GM12878 (cell line): ENCODE measurements around the gene ITGB1BP2.
"Not testable (repeated sequence)": the region's sequence is repeated elsewhere in the genome, so short reads cannot be mapped to it uniquely, and the experiment has no call there.

Experiments used
- SP1 ChIP-seq: IDR thresholded peaks from one replicate; pipeline ENCODE4 v1.6.1; 2011; ENCODE audit warnings: low read depth, low read length
- TF ChIP-seq, protein P1 (sequence below): IDR thresholded peaks from 2 replicates; pipeline ENCODE4 v1.6.1; 2012; ENCODE audit warnings: low read depth, low read length, improper control_type of control experiment
- TF ChIP-seq, protein P2 (sequence below): IDR thresholded peaks from 2 replicates; pipeline ENCODE4 v1.6.1; 2012; ENCODE audit warnings: low read length, inconsistent platforms
- TF ChIP-seq, protein P3 (sequence below): fragments of 450-650 bp; IDR thresholded peaks from 2 replicates; pipeline ENCODE4 v1.6.1; 2017; ENCODE audit warnings: mild to moderate bottlenecking

GRCh38 chrX:71349151-71349665 is 47.7 kb downstream of the ITGB1BP2 start:
- TF ChIP-seq, protein P1, sequence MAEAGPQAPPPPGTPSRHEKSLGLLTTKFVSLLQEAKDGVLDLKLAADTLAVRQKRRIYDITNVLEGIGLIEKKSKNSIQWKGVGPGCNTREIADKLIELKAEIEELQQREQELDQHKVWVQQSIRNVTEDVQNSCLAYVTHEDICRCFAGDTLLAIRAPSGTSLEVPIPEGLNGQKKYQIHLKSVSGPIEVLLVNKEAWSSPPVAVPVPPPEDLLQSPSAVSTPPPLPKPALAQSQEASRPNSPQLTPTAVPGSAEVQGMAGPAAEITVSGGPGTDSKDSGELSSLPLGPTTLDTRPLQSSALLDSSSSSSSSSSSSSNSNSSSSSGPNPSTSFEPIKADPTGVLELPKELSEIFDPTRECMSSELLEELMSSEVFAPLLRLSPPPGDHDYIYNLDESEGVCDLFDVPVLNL: not testable (repeated sequence)
- TF ChIP-seq SP1: not testable (repeated sequence)
- TF ChIP-seq, protein P2, sequence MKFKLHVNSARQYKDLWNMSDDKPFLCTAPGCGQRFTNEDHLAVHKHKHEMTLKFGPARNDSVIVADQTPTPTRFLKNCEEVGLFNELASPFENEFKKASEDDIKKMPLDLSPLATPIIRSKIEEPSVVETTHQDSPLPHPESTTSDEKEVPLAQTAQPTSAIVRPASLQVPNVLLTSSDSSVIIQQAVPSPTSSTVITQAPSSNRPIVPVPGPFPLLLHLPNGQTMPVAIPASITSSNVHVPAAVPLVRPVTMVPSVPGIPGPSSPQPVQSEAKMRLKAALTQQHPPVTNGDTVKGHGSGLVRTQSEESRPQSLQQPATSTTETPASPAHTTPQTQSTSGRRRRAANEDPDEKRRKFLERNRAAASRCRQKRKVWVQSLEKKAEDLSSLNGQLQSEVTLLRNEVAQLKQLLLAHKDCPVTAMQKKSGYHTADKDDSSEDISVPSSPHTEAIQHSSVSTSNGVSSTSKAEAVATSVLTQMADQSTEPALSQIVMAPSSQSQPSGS: not testable (repeated sequence)
- TF ChIP-seq, protein P3, sequence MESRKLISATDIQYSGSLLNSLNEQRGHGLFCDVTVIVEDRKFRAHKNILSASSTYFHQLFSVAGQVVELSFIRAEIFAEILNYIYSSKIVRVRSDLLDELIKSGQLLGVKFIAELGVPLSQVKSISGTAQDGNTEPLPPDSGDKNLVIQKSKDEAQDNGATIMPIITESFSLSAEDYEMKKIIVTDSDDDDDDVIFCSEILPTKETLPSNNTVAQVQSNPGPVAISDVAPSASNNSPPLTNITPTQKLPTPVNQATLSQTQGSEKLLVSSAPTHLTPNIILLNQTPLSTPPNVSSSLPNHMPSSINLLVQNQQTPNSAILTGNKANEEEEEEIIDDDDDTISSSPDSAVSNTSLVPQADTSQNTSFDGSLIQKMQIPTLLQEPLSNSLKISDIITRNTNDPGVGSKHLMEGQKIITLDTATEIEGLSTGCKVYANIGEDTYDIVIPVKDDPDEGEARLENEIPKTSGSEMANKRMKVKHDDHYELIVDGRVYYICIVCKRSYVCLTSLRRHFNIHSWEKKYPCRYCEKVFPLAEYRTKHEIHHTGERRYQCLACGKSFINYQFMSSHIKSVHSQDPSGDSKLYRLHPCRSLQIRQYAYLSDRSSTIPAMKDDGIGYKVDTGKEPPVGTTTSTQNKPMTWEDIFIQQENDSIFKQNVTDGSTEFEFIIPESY: not testable (repeated sequence)
